ENCODE measurements around the gene CACNA1H.

CACNA1H gene

GRCh38 chr16:1211451-1212268, 58.8 kb downstream of the CACNA1H start:
- H3K36me3 ChIP-seq (ENCODE audit: control insufficient read depth, insufficient read depth, low read length), result no peaks in the 10 kb centered on the region
- TF ChIP-seq, protein P1, sequence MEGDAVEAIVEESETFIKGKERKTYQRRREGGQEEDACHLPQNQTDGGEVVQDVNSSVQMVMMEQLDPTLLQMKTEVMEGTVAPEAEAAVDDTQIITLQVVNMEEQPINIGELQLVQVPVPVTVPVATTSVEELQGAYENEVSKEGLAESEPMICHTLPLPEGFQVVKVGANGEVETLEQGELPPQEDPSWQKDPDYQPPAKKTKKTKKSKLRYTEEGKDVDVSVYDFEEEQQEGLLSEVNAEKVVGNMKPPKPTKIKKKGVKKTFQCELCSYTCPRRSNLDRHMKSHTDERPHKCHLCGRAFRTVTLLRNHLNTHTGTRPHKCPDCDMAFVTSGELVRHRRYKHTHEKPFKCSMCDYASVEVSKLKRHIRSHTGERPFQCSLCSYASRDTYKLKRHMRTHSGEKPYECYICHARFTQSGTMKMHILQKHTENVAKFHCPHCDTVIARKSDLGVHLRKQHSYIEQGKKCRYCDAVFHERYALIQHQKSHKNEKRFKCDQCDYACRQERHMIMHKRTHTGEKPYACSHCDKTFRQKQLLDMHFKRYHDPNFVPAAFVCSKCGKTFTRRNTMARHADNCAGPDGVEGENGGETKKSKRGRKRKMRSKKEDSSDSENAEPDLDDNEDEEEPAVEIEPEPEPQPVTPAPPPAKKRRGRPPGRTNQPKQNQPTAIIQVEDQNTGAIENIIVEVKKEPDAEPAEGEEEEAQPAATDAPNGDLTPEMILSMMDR (IDR thresholded peaks at IDR 0.05; ENCODE audit: insufficient read depth, low read length, poor library complexity, severe bottlenecking), result no peak
- no peaks in the 10 kb centered on the region for H3K27me3 ChIP-seq (replicated peaks; ENCODE audit: control insufficient read depth, insufficient read depth, low read length)
- no peak for DNase-seq (ENCODE audit: extremely low read depth, insufficient read length)
- no peak overlapping the region for H3K4me3 ChIP-seq (replicated peaks; ENCODE audit: low read depth, low read length)

GRCh38 chr16:1212616-1213194, 59.8 kb downstream of the CACNA1H start:
- Histone ChIP-seq H3K36me3 (ENCODE audit: control insufficient read depth, insufficient read depth, low read length) (no peaks in the 10 kb centered on the region), H3K4me3 (replicated peaks; ENCODE audit: low read depth, low read length) (no peak overlapping the region), H3K27me3 (replicated peaks; ENCODE audit: control insufficient read depth, insufficient read depth, low read length) (no peaks in the 10 kb centered on the region)
- no peak for DNase-seq (ENCODE audit: extremely low read depth, insufficient read length)
- TF ChIP-seq, protein P1 (IDR thresholded peaks at IDR 0.05; ENCODE audit: insufficient read depth, low read length, poor library complexity, severe bottlenecking), result no peak

DNA sequence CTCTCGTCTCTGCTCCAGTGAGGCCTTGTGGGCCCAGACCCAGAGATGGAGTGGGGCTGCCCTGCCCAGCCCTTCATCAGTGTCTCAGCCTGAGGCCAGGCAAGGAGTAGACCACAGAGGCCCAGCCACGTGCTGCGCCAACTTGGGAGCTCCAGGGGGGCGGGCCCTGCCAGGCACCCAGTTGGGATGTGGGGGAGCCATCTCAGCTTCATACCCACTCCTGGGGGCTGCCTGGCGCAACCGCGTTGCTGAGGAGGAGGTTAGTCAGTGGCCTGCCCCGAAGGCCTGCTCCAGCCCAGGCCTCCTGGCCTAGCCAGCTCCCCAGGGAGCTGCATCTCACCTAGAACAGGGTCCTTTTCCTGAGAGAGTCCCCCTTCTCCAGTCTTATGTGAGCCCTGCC, 60.3 kb downstream of the CACNA1H start:
- H3K36me3 ChIP-seq (ENCODE audit: control insufficient read depth, insufficient read depth, low read length), result no peaks in the 10 kb centered on the region
- H3K27me3 ChIP-seq (replicated peaks; ENCODE audit: control insufficient read depth, insufficient read depth, low read length), result no peaks in the 10 kb centered on the region
- no peak for DNase-seq (ENCODE audit: extremely low read depth, insufficient read length)
- H3K4me3 ChIP-seq (replicated peaks; ENCODE audit: low read depth, low read length), result no peak overlapping the region
- TF ChIP-seq, protein P1 (IDR thresholded peaks at IDR 0.05; ENCODE audit: insufficient read depth, low read length, poor library complexity, severe bottlenecking), result no peak

- TF ChIP-seq, protein P1 (IDR thresholded peaks at IDR 0.05; ENCODE audit: insufficient read depth, low read length, poor library complexity, severe bottlenecking), result no peak
- H3K36me3 ChIP-seq (ENCODE audit: control insufficient read depth, insufficient read depth, low read length), result no peaks in the 10 kb centered on the region
- H3K4me3 ChIP-seq (replicated peaks; ENCODE audit: low read depth, low read length), result no peak overlapping the region
- H3K27me3 ChIP-seq (replicated peaks; ENCODE audit: control insufficient read depth, insufficient read depth, low read length), result no peaks in the 10 kb centered on the region
- no peak for DNase-seq (ENCODE audit: extremely low read depth, insufficient read length)
These were observed 61.0 kb downstream of the CACNA1H start for GRCh38 chr16:1213796-1214372.

DNA sequence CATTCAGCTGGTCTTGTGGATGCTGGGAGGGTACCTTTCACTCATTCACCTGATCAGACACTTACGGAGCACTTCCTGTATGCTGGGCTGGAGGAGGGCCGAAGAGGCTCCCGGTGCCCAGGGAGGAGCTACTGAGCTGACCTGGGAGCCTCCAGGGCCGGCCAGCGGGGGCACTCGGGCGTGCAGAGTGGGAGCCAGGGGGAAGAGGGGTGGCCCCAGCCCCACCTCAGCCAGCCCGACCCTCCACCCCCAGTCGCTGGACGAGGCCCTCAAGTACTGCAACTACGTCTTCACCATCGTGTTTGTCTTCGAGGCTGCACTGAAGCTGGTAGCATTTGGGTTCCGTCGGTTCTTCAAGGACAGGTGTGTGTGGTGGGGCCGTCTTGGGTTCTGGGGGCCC, 61.8 kb downstream of the CACNA1H start:
- H3K36me3 ChIP-seq (ENCODE audit: control insufficient read depth, insufficient read depth, low read length), result no peaks in the 10 kb centered on the region
- TF ChIP-seq, protein P1 (IDR thresholded peaks at IDR 0.05; ENCODE audit: insufficient read depth, low read length, poor library complexity, severe bottlenecking), result no peak
- no peak for DNase-seq (ENCODE audit: extremely low read depth, insufficient read length)
- H3K4me3 ChIP-seq (replicated peaks; ENCODE audit: low read depth, low read length), result no peak overlapping the region
- H3K27me3 ChIP-seq (replicated peaks; ENCODE audit: control insufficient read depth, insufficient read depth, low read length), result no peaks in the 10 kb centered on the region

Measured in GM06990 (cell line).